ENCODE data around the gene ACTA1.

DNA sequence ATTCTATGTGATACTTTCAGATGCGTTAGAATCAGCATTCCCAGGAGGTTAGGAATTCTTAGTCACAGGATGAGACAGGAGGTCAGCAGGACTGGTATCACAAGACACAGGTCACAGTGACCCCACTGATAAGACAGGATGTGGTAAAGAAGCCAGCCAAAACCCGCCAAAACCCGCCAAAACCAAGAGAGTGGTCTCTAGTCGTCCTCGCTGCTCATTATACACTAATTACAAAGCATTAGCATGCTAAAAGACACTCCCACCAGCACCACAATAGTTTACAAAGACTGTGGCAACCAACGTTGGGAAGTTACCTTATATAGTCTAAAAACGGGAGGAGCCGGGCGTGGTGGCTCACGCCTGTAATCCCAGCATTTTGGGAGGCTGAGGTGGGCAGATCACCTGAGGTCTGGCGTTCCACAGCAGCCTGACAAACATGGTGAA lies 13.9 kb upstream of the ACTA1 start:
- TF ChIP-seq, protein P1, sequence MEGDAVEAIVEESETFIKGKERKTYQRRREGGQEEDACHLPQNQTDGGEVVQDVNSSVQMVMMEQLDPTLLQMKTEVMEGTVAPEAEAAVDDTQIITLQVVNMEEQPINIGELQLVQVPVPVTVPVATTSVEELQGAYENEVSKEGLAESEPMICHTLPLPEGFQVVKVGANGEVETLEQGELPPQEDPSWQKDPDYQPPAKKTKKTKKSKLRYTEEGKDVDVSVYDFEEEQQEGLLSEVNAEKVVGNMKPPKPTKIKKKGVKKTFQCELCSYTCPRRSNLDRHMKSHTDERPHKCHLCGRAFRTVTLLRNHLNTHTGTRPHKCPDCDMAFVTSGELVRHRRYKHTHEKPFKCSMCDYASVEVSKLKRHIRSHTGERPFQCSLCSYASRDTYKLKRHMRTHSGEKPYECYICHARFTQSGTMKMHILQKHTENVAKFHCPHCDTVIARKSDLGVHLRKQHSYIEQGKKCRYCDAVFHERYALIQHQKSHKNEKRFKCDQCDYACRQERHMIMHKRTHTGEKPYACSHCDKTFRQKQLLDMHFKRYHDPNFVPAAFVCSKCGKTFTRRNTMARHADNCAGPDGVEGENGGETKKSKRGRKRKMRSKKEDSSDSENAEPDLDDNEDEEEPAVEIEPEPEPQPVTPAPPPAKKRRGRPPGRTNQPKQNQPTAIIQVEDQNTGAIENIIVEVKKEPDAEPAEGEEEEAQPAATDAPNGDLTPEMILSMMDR (optimal IDR thresholded peaks at IDR 0.05 in 1 of 3, IDR thresholded peaks at IDR 0.05 in 1 of 3, conservative IDR thresholded peaks at IDR 0.05 in 1 of 3; ENCODE audit: extremely low read depth in 1 of 3, insufficient read depth in 2 of 3, low read length in 3 of 3), result no peak
- TF ChIP-seq EZH2 (IDR thresholded peaks at IDR 0.05; ENCODE audit: low read length), result no peak
